ENCODE results near the gene CCDC38.
"Not testable (repeated sequence)": the region's sequence is repeated elsewhere in the genome, so short reads cannot be mapped to it uniquely, and the experiment has no call there.

CCDC38 gene

GRCh38 chr12:95942524-95943329, at the start of gene CCDC38:
TSS of gene CCDC38 (minus strand) at chr12:95942614. CDS start at chr12:95936509, 6,105 bp downstream.
- peak; percentile 92 for DNase-seq

DNA sequence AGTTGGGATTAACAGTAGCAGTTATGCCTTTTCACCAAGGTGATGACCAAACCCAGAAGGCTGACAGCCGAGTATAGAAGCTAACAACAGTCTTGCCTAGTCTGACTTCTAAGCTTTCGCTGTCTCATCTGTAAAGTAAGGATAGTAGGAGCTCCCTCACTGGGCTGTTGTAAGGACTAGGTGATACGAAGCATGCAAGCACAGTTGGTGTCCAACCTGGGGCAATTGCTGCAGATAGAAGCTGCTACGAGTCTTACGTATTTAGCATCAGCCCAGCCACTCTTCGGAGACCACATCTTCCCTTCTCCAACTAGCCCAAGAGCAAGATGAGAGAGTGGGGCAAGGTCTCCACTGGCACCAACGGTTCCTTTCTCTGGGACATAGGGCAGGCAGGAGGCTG, 47.7 kb upstream of the CCDC38 start:
- no peak for DNase-seq

- no peak for DNase-seq
Observed at GRCh38 chr12:95989504-95990123, 47.2 kb upstream of the CCDC38 start.

DNA sequence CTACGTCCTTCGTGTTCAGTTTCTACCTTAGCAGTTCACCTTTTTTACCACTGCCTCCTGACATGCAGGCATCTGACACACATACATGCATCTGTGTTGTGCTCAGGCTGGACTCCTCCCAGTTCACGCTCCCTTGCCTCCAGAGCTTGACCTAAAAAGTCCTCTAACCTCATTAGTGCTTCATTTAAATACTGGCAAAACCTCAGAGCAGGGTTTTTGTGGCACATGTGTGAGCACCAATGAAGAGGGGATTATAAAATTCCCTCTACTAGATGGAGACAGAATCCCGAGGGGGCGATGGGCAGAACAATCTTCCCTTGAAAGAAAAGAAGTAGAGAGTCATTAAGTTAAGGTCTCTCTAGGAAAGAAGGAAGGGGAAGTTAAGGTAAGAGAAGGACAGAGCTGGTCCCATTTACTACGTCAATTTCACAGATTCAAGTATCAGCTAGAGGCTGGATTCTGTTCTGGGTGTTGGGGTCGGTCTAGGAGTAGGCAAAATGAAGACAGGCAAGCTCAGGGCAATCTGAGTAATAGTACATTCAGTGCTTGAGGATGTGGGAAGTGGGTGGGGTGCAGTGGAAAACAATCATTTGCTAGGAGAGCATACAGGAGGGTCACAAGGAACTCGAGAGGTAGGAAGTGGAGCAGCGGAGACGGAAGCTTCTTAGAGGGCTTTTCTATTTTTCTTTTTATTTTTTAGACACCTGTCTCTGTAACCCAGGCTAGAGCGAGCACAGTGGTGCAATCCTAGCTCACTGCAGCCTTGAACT, 46.3 kb upstream of the CCDC38 start:
- DNase-seq = no peak

DNA sequence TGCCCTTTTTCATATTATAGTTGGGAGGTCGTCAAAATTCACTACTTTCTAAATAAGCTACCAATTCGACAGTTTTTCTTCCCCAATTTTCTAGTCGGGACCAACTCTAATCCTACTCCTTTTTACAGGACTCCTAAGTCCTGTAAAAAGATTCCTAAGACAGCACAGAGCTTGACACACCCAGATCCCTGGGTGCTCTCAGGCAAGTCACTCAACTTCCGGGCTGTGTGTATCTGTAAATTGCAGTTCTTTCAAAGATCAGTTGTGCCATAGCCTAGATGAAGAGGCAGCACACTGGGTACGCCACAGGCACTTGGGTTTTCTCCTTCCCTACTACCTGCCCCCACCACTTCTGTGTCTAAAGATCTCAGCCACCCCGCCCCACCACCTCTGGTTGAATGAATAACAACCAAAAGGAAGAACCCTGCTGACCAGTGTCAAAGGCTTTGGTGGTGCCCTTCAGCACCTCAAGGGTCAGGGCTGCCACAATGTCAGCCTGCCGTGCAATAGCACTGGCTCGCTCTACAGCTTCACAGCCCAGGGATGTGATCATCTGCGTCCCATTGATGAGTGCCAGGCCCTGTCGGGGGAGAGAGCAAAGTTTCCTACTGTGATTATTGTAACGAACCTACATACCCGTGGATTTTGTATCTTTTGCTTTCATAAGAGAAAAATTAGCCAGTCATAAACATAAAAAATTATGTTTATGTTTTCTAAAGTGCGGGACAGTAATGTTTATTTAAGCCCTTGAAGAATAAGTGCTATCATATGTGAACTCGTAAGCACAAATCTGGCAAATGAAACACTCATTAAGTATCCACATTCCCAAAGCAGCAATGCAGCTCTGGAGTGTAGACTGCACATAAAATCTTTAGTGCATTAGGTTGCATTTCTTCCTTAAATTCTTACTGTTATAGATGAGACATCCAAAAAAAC, 44.5 kb upstream of the CCDC38 start:
- no peak for DNase-seq

DNA sequence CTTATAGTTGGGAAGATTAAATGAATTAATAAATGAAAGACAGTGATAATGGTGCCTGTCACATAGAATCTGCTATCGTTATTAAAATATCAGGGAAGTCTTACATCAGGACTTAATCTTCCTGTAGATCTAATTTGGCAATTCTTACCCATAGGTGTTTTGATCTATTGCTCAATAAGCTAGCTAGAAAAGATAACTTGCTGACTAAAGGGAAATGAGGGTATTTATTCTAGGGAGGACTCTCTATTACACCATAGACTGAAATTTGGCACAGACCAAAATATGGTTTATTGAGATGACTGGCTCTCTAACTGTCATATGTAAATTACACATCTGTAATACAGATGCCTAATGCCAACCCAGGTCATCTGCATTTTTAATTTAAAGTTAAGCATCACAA, 42.3 kb upstream of the CCDC38 start:
- no peak for DNase-seq

- no peak for DNase-seq
Observed at GRCh38 chr12:95982602-95983001, 40.2 kb upstream of the CCDC38 start.

GRCh38 chr12:95980437-95980836, 38.0 kb upstream of the CCDC38 start:
- DNase-seq = no peak

GRCh38 chr12:95978774-95979173, 36.4 kb upstream of the CCDC38 start:
- DNase-seq = no peak

DNA sequence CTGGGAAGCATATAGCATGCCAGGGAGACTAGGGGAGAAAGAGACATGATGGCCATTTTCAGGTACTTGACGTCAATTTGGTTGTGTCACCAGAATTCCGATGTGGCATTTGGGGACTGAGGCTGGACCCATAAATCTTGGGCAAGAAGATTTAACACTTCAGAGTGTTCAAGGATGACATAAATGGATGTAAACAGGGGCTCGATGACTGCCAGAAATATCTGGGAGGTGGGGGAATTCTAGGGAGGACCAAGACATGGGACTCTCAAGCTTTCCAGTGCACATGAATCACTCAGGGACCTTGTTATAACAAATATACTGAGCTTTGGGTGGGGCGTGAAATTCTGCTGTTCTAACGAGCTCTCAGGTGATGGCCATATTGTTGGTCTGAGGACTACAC, 35.9 kb upstream of the CCDC38 start:
- DNase-seq = no peak

DNA sequence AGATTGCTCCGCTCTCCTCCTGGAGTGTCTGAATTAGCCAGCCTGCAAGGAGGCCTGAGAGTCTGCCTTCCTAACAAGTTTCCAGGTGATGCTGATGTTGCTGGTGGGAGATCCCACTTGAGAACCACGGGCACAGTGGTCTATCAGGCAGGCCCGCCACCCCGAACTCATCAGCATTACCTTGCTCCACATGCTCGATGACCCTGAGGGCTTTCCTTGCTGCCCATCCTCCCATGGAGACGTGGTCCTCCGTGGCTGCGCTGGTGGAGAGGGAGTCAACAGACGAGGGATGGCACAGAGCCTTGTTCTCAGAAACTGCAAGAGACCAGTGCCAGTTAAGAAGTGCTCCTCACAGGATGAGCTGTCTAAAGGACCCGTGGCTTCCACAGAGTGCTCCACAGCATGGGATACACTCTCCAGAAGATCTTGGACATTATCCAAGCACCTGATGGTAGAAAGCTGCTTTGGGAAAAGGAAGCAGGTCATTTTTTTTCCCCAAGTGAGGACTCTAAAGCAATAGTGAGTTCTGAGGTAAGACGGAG, 35.4 kb upstream of the CCDC38 start:
- no peak for DNase-seq

DNA sequence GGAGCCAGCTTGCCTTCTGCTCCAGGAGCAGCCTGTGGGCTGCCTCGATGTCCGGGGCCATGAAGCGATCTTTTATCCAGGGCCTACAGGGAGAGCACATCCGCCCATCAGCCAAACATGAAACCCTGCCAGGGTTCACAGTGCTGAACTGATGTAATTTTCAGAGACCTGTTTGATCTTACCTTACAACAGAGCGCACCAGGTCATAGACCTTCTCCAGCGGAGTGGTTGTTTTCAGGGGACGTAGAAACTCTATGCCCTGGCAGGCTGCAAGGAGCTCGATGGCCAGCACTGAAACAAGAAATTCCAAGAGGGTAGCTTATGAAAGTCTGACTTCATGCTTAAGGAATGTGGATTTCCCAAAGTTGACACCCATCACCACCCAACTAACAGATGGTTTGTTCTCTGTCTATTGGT, 34.0 kb upstream of the CCDC38 start:
- DNase-seq = no peak

DNA sequence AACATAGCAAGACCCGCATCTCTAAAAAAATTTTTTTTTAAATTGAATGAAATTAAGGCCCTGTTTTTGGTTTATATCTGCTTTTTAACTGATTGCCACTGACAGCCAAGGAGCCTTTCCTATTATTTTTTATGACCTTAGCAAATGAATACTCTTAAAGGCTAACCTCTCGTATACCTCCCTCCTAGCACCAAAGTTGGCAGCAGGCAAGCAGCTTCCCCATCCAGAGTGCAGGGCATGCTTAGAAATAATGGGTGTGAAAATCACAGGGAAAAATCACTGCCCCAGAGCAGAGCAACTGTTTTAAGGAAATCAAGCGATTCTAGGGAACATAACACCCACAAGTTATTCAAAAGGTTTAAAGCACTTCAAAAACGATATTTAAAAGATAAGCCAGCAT, 33.1 kb upstream of the CCDC38 start:
- no peak for DNase-seq

DNA sequence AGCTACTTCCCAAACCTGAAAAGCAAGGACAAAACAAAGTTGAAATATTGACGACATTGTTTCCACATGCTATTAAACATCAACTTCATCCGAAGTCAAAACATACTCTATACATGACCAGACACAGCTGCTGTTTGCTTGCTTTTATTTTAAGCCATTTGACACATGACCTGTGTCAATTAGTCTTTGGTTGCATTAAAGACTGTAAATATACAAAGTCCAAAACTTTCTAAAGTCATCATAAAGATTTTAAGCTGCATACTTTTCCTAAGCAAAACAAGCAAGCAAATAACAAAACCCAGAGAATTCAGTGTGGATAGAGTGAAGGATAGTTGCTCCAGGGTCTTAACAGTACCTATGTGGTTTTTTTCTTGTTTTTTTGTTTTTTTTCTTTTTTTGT, 31.9 kb upstream of the CCDC38 start:
- no peak for DNase-seq

DNA sequence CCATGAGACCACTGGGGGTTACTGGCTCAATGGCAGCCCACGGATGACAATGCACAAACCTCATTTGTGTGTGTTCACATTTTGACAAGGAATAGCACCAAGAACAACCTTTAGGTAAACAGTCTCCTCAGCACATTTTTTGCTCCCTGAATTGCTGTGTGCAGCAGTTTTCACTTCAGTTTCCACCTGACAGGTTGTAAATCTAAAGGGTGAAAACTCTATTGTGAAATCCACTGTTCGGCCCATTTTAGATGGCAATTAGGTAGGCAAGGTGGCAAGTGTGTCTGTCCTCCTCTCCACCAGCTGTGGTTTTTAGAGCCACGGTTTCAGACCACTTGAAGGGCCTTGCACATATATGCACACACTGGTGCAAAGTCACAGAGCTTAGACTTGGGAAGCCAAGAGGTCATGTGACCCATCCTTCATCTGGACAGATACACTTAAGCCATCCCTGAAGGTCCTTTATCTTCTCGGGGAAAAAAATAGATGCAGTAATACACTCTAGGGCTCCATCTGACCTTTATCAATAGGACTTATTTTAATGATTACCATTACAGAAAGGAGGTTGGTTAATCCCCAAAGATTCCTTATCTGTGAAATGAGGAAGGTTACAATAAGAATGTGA, 30.5 kb upstream of the CCDC38 start:
- DNase-seq = no peak

- DNase-seq = no peak
Observed at GRCh38 chr12:95970905-95971304, 28.5 kb upstream of the CCDC38 start.

DNA sequence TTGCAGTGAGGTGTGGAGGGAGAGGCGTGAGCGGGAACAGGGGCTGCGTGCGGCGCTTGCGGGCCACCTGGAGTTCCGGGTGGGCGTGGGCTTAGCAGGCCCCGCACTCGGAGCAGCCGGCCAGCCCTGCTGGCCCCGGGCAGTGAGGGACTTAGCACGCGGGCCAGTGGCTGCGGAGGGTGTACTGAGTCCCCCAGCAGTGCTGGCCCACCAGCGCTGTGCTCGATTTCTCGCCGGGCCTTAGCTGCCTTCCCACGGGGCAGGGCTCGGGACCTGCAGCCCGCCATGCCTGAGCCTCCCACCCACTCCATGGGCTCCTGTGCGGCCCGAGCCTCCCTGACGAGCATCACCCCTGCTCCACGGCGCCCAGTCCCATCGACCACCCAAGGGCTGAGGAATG, 26.7 kb upstream of the CCDC38 start:
- not testable (repeated sequence) for DNase-seq

GRCh38 chr12:95967301-95967700, 24.9 kb upstream of the CCDC38 start:
- DNase-seq = no peak

GRCh38 chr12:95966287-95966870, 24.0 kb upstream of the CCDC38 start:
- DNase-seq = no peak

DNA sequence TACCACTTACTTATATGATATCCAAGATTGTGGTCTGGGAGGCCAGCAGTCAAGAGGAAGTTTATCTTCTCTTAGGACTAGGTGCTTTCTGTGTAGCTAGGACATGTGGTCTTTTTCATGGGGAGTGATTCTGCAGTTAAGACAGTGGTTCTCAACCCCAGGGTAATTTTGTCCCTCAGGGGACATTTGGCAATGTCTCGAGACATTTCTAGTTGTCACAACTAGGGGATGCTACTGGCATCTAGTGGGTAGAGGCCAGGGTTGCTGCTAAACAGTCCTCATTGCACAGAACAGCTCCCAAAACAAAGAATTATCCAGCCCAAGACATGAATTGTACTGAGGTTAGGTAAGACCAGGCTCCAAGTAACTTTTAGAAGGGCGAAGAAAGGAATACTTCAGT, 20.7 kb upstream of the CCDC38 start:
- DNase-seq = no peak

DNA sequence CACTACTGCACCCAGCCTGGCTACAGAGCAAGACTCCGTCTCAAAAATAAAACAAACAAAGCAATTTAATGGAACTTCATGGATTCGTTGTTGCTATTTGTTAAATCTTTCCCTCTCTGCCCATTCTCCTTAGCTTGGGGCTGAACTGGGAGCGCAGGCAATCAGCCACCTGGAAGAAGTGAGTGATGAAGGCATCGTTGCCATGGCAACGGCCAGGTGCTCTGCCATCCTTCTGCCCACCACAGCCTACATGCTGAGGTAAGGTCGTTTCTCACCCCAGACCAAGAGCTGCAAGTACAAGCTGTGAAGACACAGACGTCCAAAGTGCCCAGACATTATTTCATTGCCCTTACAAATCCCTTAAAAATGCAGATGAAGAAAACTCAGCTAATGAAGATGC, 19.8 kb upstream of the CCDC38 start:
- DNase-seq = no peak

- no peak for DNase-seq
Observed at GRCh38 chr12:95960241-95960640, 17.8 kb upstream of the CCDC38 start.

Measured in activated effector memory CD4-positive, alpha-beta T cell treated with anti-CD3 and anti-CD28 coated beads, Interleukin-2, amount 50 U/mL, for 16 hours (primary cell).